ENCODE data around the gene TRAF3IP3.

GRCh38 chr1:209810783-209811182 is 54.9 kb downstream of the TRAF3IP3 start:
- TF ChIP-seq CTCF (conservative IDR thresholded peaks at IDR 0.05 in 1 of 2, IDR thresholded peaks at IDR 0.05 in 1 of 2; ENCODE audit: low read depth in 1 of 2, low read length in 2 of 2) (no peak), EZH2 (IDR thresholded peaks at IDR 0.05; ENCODE audit: low read length, missing control alignments) (no peak)

Data from fibroblast of lung (primary cell).